SU-DHL-6 (cell line): Measurements from ENCODE around the gene LRRC3B.

Experiments used
- EZH2phosphoT487 ChIP-seq: fragments of 200-600 bp; sonication (generic), shearing (Covaris generic); conservative IDR thresholded peaks from 2 replicates; pipeline ENCODE4 v1.6.1; 2018; ENCODE audit warnings: mild to moderate bottlenecking, antibody characterized with exemption, low read length, moderate library complexity, mixed read lengths
- TF ChIP-seq, protein P1 (sequence below): fragments of 200-600 bp; sonication (generic); IDR thresholded peaks from one replicate; pipeline ENCODE4 v1.5.1; 2017; ENCODE audit warnings: antibody characterized with exemption, mild to moderate bottlenecking, low read length, moderate library complexity; ENCODE audit not compliant: insufficient read depth, poor library complexity, severe bottlenecking

DNA sequence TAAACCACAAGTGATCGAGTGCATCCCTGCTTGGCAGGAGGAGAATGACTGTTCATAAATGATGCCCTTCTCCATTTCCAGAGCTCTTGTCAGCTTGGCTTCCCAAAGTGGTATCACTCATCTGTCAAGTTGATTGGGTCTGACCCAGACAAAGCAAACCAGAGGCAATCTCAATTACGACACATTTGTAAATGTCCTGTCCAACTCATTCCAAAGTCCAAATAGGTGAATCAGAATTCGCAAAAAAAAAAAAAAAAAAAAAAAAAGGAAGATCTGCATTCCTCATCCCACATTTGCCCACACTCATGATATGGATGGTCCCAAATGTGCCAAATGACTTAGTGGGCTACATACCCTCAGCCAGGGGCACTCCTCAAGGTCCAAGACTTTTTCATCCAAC, 91.9 kb downstream of the LRRC3B start:
- TF ChIP-seq, protein P1, sequence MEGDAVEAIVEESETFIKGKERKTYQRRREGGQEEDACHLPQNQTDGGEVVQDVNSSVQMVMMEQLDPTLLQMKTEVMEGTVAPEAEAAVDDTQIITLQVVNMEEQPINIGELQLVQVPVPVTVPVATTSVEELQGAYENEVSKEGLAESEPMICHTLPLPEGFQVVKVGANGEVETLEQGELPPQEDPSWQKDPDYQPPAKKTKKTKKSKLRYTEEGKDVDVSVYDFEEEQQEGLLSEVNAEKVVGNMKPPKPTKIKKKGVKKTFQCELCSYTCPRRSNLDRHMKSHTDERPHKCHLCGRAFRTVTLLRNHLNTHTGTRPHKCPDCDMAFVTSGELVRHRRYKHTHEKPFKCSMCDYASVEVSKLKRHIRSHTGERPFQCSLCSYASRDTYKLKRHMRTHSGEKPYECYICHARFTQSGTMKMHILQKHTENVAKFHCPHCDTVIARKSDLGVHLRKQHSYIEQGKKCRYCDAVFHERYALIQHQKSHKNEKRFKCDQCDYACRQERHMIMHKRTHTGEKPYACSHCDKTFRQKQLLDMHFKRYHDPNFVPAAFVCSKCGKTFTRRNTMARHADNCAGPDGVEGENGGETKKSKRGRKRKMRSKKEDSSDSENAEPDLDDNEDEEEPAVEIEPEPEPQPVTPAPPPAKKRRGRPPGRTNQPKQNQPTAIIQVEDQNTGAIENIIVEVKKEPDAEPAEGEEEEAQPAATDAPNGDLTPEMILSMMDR: no peak
- TF ChIP-seq EZH2phosphoT487: no peak
